HEK293 (cell line): ENCODE measurements around the gene OR52K1.

Source experiments
- GLIS2 ChIP-seq: fragments of 450-650 bp; formaldehyde crosslinking; IDR thresholded peaks from 2 replicates; pipeline ENCODE4 v1.5.1; 2016; ENCODE audit warnings: missing biosample characterization, missing genetic modification characterization
- YY1 ChIP-seq: fragments of 450-650 bp; formaldehyde crosslinking; IDR thresholded peaks from 2 replicates; pipeline ENCODE4 v1.5.1; 2018; ENCODE audit warnings: missing biosample characterization, missing genetic modification characterization
- ZNF132 ChIP-seq: fragments of 450-650 bp; formaldehyde crosslinking; IDR thresholded peaks from 2 replicates; pipeline ENCODE4 v1.5.1; 2017; ENCODE audit warnings: missing biosample characterization, missing genetic modification characterization, borderline replicate concordance
- ZNF138 ChIP-seq: fragments of 450-650 bp; formaldehyde crosslinking; IDR thresholded peaks from 2 replicates; pipeline ENCODE4 v1.5.1; 2016; ENCODE audit warnings: missing biosample characterization, missing genetic modification characterization, borderline replicate concordance
- ZNF239 ChIP-seq: fragments of 450-650 bp; formaldehyde crosslinking; IDR thresholded peaks from 2 replicates; pipeline ENCODE4 v1.5.1; 2016; ENCODE audit warnings: missing biosample characterization, missing genetic modification characterization
- ZNF24 ChIP-seq: fragments of 450-650 bp; formaldehyde crosslinking; IDR thresholded peaks from 2 replicates; pipeline ENCODE4 v1.5.1; 2016; ENCODE audit warnings: missing biosample characterization, missing genetic modification characterization
- ZNF274 ChIP-seq, 2 experiments: fragments of 200-500 bp in 1 of 2; fragments of 450-650 bp in 1 of 2; sonication (Bioruptor generic) in 1 of 2; formaldehyde crosslinking in 1 of 2; IDR thresholded peaks; 2 replicates each; pipeline versions ENCODE4 v1.5.1 to v1.6.1; 2014 to 2016; ENCODE audit warnings: borderline replicate concordance in 1 of 2, inconsistent platforms in 1 of 2, low read length in 1 of 2, missing biosample characterization in 1 of 2, missing genetic modification characterization in 1 of 2
- ZNF391 ChIP-seq: fragments of 450-650 bp; formaldehyde crosslinking; IDR thresholded peaks from 2 replicates; pipeline ENCODE4 v1.5.1; 2016; ENCODE audit warnings: low read depth, missing biosample characterization, missing genetic modification characterization, borderline replicate concordance
- ZNF530 ChIP-seq: fragments of 450-650 bp; formaldehyde crosslinking; IDR thresholded peaks from 2 replicates; pipeline ENCODE4 v1.5.1; 2016; ENCODE audit warnings: low read depth, missing biosample characterization, missing genetic modification characterization
- ZNF558 ChIP-seq: fragments of 450-650 bp; formaldehyde crosslinking; IDR thresholded peaks from 2 replicates; pipeline ENCODE4 v1.5.1; 2016; ENCODE audit warnings: missing biosample characterization, missing genetic modification characterization
- TF ChIP-seq, protein P1 (sequence below): fragments of 450-650 bp; formaldehyde crosslinking; IDR thresholded peaks from 2 replicates; pipeline ENCODE4 v1.5.1; 2016; ENCODE audit warnings: missing biosample characterization, missing genetic modification characterization

DNA sequence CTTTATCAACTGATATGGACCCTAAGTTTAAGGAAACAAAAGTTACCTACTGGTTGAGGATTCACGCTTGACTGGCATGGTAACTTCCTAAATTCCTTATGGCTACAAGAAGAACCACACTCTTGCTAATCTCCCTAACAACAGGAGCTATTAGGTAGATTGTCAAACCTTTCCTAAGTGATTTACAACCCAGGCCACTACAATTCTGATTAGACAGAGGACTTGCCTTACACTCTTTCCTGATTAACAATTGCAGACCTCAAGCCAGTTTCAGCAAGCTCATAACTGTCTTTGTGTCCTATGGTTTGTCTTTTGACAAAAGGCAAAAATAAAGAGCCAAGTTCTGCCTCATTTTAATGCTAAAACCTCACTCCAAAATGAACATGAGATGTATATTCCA, 17.0 kb upstream of the OR52K1 start:
- TF ChIP-seq YY1 (tag by site-specific recombination) (no peak), ZNF24 (tag by site-specific recombination) (no peak), ZNF558 (tag by site-specific recombination) (no peak), GLIS2 (tag by site-specific recombination) (no peak), ZNF274 (IDR thresholded peaks at IDR 0.05; ENCODE audit: low read length) (no peak), ZNF274 (tag by site-specific recombination; IDR thresholded peaks at IDR 0.05; ENCODE audit: borderline replicate concordance) (no peak), ZNF391 (tag by site-specific recombination) (no peak), ZNF239 (no peak), ZNF530 (tag by site-specific recombination) (no peak), ZNF138 (tag by site-specific recombination) (no peak), ZNF132 (tag by site-specific recombination) (no peak)
- TF ChIP-seq, protein P1, sequence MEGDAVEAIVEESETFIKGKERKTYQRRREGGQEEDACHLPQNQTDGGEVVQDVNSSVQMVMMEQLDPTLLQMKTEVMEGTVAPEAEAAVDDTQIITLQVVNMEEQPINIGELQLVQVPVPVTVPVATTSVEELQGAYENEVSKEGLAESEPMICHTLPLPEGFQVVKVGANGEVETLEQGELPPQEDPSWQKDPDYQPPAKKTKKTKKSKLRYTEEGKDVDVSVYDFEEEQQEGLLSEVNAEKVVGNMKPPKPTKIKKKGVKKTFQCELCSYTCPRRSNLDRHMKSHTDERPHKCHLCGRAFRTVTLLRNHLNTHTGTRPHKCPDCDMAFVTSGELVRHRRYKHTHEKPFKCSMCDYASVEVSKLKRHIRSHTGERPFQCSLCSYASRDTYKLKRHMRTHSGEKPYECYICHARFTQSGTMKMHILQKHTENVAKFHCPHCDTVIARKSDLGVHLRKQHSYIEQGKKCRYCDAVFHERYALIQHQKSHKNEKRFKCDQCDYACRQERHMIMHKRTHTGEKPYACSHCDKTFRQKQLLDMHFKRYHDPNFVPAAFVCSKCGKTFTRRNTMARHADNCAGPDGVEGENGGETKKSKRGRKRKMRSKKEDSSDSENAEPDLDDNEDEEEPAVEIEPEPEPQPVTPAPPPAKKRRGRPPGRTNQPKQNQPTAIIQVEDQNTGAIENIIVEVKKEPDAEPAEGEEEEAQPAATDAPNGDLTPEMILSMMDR, result no peak
